Calu3 (cell line): ENCODE results near the gene ZNF93. TPM values are rescaled to one million over a fixed set of nuclear protein-coding genes. Genes with fewer than 3 reads are reported as not detected.
"Not testable (repeated sequence)": the region's sequence is repeated elsewhere in the genome, so short reads cannot be mapped to it uniquely, and the experiment has no call there.

ENCODE experiments used
- BruUV-seq: library from RNA; stranded (reverse); fragments of 400-500 nt; replicated peaks from 2 replicates; lab custom pipeline; 2021; lab: Mats Ljungman, UMichigan
- CTCF ChIA-PET: fragments of 300-600 bp; sonication (Branson Sonifier 250); formaldehyde crosslinking; loops from one replicate; lab custom pipeline; 2022; ENCODE audit warnings: antibody characterized with exemption; lab: Charles Lee
- DNase-seq: peaks from one replicate; pipeline ENCODE4 v3.0.0; 2022
- H3K27ac Mint-ChIP-seq: one replicate; pipeline ENCODE4 v1.8.0; 2022; ENCODE audit warnings: mixed read lengths; ENCODE audit not compliant: unreplicated experiment
- H3K27me3 Mint-ChIP-seq: one replicate; pipeline ENCODE4 v1.8.0; 2022; ENCODE audit warnings: mixed read lengths; ENCODE audit not compliant: unreplicated experiment
- H3K36me3 Mint-ChIP-seq: one replicate; pipeline ENCODE4 v1.8.0; 2022; ENCODE audit warnings: mild to moderate bottlenecking, moderate library complexity, mixed read lengths; ENCODE audit not compliant: insufficient read depth, unreplicated experiment
- H3K4me1 Mint-ChIP-seq: one replicate; pipeline ENCODE4 v1.8.0; 2022; ENCODE audit warnings: mild to moderate bottlenecking, low read depth, mixed read lengths; ENCODE audit not compliant: unreplicated experiment
- H3K4me3 Mint-ChIP-seq: one replicate; pipeline ENCODE4 v1.8.0; 2022; ENCODE audit warnings: mild to moderate bottlenecking, low read depth, moderate library complexity, mixed read lengths; ENCODE audit not compliant: unreplicated experiment
- H3K9me3 Mint-ChIP-seq: one replicate; pipeline ENCODE4 v1.8.0; 2022; ENCODE audit warnings: low read depth, mixed read lengths; ENCODE audit not compliant: unreplicated experiment
- intact Hi-C: fragments of 100-400 bp; cut with micrococcal nuclease; formaldehyde crosslinking; loops from one replicate; pipeline ENCODE4 v1.10.0; 2022; ENCODE audit not compliant: unreplicated experiment
- total RNA-seq: library from RNA; stranded (reverse); gene quantifications from 2 replicates; pipeline ENCODE4 v1.2.3, GENCODE V29; 2022
- TF ChIP-seq, protein P1 (sequence below): fragments of 200-600 bp; IDR thresholded peaks from one replicate; pipeline ENCODE4 v1.8.0; 2022; ENCODE audit warnings: antibody characterized with exemption; ENCODE audit not compliant: unreplicated experiment

The ZNF93 gene
- total RNA-seq, 1 experiment from 2014 or later: 6.9 TPM

DNA sequence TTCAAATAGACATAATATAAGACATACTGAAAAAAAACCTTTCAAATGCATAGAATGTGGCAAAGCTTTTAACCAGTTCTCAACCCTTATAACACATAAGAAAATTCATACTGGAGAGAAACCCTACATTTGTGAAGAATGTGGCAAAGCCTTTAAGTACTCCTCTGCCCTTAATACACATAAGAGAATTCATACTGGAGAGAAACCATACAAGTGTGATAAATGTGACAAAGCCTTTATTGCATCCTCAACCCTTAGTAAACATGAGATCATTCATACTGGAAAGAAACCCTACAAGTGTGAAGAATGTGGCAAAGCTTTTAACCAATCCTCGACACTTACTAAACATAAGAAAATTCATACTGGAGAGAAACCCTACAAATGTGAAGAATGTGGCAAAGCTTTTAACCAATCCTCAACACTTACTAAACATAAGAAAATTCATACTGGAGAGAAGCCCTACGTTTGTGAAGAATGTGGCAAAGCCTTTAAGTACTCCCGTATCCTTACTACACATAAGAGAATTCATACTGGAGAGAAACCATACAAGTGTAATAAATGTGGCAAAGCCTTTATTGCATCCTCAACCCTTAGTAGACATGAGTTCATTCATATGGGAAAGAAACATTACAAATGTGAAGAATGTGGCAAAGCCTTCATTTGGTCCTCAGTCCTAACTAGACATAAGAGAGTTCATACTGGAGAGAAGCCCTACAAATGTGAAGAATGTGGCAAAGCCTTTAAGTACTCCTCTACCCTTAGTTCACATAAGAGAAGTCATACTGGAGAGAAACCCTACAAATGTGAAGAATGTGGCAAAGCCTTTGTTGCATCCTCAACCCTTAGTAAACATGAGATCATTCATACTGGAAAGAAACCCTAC lies 32.9 kb downstream of the ZNF93 start:
- H3K9me3 Mint-ChIP-seq, DNase-seq, H3K36me3 Mint-ChIP-seq, BruUV-seq, H3K4me3 Mint-ChIP-seq, H3K27ac Mint-ChIP-seq, CTCF ChIA-PET, H3K4me1 Mint-ChIP-seq, intact Hi-C loops, H3K27me3 Mint-ChIP-seq: not testable (repeated sequence)

DNA sequence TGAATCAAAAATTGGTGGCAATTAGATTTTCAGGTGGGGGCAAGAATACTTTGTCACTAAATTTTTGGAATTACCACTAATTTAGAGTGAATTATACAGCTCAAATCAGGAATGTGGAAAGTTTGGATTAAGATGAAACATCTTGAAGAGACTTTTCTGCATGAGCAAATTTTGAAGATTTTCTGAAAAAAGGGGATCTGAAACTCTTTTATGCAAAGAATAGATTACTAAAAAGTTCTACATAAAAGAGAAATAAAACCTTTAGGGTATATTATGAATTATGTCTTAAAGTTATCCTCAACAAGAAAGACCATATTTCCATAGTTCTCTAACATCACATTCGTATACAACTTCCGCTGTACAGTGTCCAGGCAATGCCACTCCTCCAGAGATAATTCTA lies 36.7 kb downstream of the ZNF93 start:
- DNase-seq: no peak
- CTCF ChIA-PET: no interaction called here
- no peaks in the 10 kb centered on the region for H3K36me3 Mint-ChIP-seq
- no peak overlapping the region for H3K27ac Mint-ChIP-seq
- no peaks in the 10 kb centered on the region for H3K4me1 Mint-ChIP-seq
- no peak overlapping the region for H3K4me3 Mint-ChIP-seq
- intact Hi-C loops: no loop called here
- TF ChIP-seq, protein P1, sequence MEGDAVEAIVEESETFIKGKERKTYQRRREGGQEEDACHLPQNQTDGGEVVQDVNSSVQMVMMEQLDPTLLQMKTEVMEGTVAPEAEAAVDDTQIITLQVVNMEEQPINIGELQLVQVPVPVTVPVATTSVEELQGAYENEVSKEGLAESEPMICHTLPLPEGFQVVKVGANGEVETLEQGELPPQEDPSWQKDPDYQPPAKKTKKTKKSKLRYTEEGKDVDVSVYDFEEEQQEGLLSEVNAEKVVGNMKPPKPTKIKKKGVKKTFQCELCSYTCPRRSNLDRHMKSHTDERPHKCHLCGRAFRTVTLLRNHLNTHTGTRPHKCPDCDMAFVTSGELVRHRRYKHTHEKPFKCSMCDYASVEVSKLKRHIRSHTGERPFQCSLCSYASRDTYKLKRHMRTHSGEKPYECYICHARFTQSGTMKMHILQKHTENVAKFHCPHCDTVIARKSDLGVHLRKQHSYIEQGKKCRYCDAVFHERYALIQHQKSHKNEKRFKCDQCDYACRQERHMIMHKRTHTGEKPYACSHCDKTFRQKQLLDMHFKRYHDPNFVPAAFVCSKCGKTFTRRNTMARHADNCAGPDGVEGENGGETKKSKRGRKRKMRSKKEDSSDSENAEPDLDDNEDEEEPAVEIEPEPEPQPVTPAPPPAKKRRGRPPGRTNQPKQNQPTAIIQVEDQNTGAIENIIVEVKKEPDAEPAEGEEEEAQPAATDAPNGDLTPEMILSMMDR: no peak
- H3K27me3 Mint-ChIP-seq: no peaks in the 10 kb centered on the region
- H3K9me3 Mint-ChIP-seq: peaks cover 8% of the 10 kb centered on the region
- BruUV-seq: no TSS peak

DNA sequence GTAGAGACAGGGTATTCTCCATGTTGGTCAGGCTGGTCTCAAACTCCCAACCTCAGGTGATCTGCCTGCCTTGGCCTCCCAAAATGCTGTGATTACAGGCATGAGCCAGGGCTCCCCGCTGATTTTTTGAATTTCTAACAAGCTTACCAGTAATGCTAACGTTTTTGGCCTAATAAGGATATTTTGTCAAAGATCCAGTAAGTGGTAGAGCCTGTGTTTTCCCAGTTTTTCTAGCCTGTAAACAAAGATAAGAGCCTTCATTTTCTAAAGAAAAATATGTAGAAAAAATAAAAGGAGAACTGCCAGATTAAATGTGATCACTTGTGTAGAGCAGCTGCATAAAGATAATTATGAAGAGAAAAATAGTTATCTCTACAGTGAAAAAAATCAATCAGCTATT lies 37.7 kb downstream of the ZNF93 start:
- no peaks in the 10 kb centered on the region for H3K36me3 Mint-ChIP-seq
- H3K4me3 Mint-ChIP-seq: no peak overlapping the region
- BruUV-seq: TSS peak; percentile 23
- no peak overlapping the region for H3K27ac Mint-ChIP-seq
- H3K4me1 Mint-ChIP-seq: no peaks in the 10 kb centered on the region
- CTCF ChIA-PET: no interaction called here
- H3K27me3 Mint-ChIP-seq: no peaks in the 10 kb centered on the region
- no peak for DNase-seq
- TF ChIP-seq, protein P1: no peak
- H3K9me3 Mint-ChIP-seq: peaks cover 8% of the 10 kb centered on the region
- intact Hi-C loops: no loop called here

DNA sequence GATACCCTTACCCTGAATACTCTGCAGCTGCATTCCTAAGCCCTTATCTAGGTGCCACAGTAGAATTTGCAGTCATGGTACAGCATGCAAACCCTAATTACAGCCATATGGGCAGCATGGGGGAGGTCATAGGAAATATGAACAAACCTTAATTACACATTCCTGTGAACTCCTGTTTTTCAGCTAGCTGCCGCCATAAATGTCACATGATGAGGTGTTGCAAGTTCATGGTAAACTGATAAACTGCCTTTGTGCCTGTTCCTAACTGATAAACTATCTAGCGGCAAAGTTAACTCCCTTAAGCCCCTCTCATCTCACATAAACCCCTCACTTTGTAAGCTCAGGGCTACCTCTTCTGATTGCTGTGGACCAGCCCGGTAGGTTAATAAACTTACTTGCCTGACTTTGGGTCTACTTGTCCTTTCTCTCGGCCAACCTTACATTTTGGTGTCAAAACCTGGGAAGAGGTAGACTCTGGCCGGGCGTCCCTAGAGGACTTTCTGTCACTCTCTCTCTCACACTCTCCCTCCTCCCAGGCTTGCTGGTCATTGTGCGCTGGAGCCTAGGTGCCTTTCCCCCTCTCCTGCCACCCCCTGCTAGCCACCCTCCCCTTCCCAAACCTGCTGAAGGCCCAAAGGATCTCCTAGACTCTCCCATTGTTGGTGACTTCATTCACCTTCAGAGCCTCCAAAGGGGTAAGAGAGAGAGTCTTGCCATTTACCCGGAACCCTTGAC lies 43.3 kb downstream of the ZNF93 start:
- Mint-ChIP-seq H3K4me1 (no peaks in the 10 kb centered on the region), H3K27ac (no peak overlapping the region), H3K36me3 (no peaks in the 10 kb centered on the region), H3K9me3 (peaks cover 14% of the 10 kb centered on the region), H3K4me3 (no peak overlapping the region), H3K27me3 (no peaks in the 10 kb centered on the region)
- CTCF ChIA-PET: no interaction called here
- BruUV-seq: no TSS peak
- DNase-seq: no peak
- TF ChIP-seq, protein P1: no peak
- intact Hi-C loops: no loop called here

DNA sequence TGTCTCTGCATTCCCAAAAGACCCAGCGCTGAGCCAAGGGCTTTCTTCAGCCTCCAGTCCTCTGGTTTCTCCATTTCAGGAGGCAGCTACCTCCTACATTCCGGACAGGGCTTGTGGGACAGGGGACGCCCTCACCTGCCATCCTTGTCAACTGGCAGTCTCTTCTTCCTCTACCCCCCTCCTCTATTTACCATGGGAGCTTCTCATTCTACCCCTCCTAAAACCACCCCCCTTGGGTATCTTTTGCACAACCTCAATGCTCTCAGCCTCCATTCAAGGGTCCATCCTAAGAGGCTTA lies 43.8 kb downstream of the ZNF93 start:
- Mint-ChIP-seq H3K9me3 (peaks cover 14% of the 10 kb centered on the region), H3K36me3 (no peaks in the 10 kb centered on the region), H3K27me3 (no peaks in the 10 kb centered on the region), H3K4me3 (no peak overlapping the region), H3K27ac (no peak overlapping the region), H3K4me1 (no peaks in the 10 kb centered on the region)
- intact Hi-C loops: no loop called here
- no TSS peak for BruUV-seq
- TF ChIP-seq, protein P1: no peak
- DNase-seq: no peak
- CTCF ChIA-PET: no interaction called here
